GM23248 (cell line): ENCODE data around the gene PATE4. TPM values are rescaled to one million over a fixed set of nuclear protein-coding genes. Genes with fewer than 3 reads are reported as not detected.

Experiments used
- DNase-seq: peaks from one replicate; pipeline ENCODE4 v3.0.0-alpha.2; 2015
- H2AFZ ChIP-seq: fragments of 200-600 bp; sonication (generic); 2 replicates; pipeline ENCODE4 v1.6.1; 2016; ENCODE audit warnings: antibody characterized with exemption
- H3F3A ChIP-seq: fragments of 200-600 bp; sonication (generic); 2 replicates; pipeline ENCODE4 v1.6.1; 2016; ENCODE audit warnings: mild to moderate bottlenecking, antibody characterized with exemption, mixed run types; ENCODE audit not compliant: insufficient read depth
- H3K27ac ChIP-seq: fragments of 200-600 bp; sonication (generic); 2 replicates; pipeline ENCODE4 v1.5.1; 2016; ENCODE audit warnings: mild to moderate bottlenecking
- H3K27me3 ChIP-seq: fragments of 200-600 bp; sonication (generic); replicated peaks from 2 replicates; pipeline ENCODE4 v1.6.1; 2016; ENCODE audit warnings: mild to moderate bottlenecking; ENCODE audit not compliant: insufficient read depth
- H3K36me3 ChIP-seq: fragments of 200-600 bp; sonication (generic); 2 replicates; pipeline ENCODE4 v1.6.1; 2016; ENCODE audit warnings: low read depth, mild to moderate bottlenecking
- H3K4me1 ChIP-seq: fragments of 200-600 bp; sonication (generic); 2 replicates; pipeline ENCODE4 v1.6.1; 2016; ENCODE audit warnings: mild to moderate bottlenecking; ENCODE audit not compliant: insufficient read depth
- H3K4me2 ChIP-seq: fragments of 200-600 bp; sonication (generic); one replicate; pipeline ENCODE4 v1.6.1; 2016; ENCODE audit warnings: mild to moderate bottlenecking; ENCODE audit not compliant: unreplicated experiment
- H3K4me3 ChIP-seq: fragments of 200-600 bp; sonication (generic); 2 replicates; pipeline ENCODE4 v1.5.1; 2016; ENCODE audit warnings: mild to moderate bottlenecking
- H3K79me2 ChIP-seq: fragments of 200-600 bp; sonication (generic); 2 replicates; pipeline ENCODE4 v1.6.1; 2016; ENCODE audit warnings: mild to moderate bottlenecking; ENCODE audit not compliant: insufficient read depth
- H3K9ac ChIP-seq: fragments of 200-600 bp; sonication (generic); 2 replicates; pipeline ENCODE4 v1.6.1; 2016; ENCODE audit warnings: mild to moderate bottlenecking
- H3K9me2 ChIP-seq: fragments of 200-600 bp; sonication (generic); 2 replicates; pipeline ENCODE4 v1.6.1; 2016; ENCODE audit warnings: mixed run types, mild to moderate bottlenecking, moderate library complexity; ENCODE audit not compliant: insufficient read depth
- H3K9me3 ChIP-seq: fragments of 200-600 bp; sonication (generic); one replicate; pipeline ENCODE4 v1.6.1; 2017; ENCODE audit warnings: low read depth
- H4K20me1 ChIP-seq: fragments of 200-600 bp; sonication (generic); 2 replicates; pipeline ENCODE4 v1.6.0; 2016; ENCODE audit not compliant: insufficient read depth
- EZH2 ChIP-seq: fragments of 200-600 bp; sonication (generic); IDR thresholded peaks from 2 replicates; pipeline ENCODE4 v1.6.1; 2018; ENCODE audit warnings: antibody characterized with exemption, mild to moderate bottlenecking; ENCODE audit not compliant: insufficient read depth, poor library complexity, severe bottlenecking
- EZH2phosphoT487 ChIP-seq: fragments of 200-600 bp; sonication (generic); IDR thresholded peaks from 2 replicates; pipeline ENCODE4 v1.6.1; 2018; ENCODE audit warnings: antibody characterized with exemption, moderate library complexity, mild to moderate bottlenecking, low read depth; ENCODE audit not compliant: insufficient read depth
- WGBS, 2 experiments: methylation state at CpG; one replicate each; pipeline ENCODE4 v1.1.6; 2015 to 2017; ENCODE audit warnings: low lambda C conversion rate in 2 of 2, low coverage in 1 of 2; ENCODE audit errors: missing lambda C conversion rate in 2 of 2; 5-methylcytosine and 5-hydroxymethylcytosine counted together
- in situ Hi-C: fragments of 300-500 bp; cut with MboI; formaldehyde crosslinking; loops from 2 replicates; pipeline ENCODE4 v1.15.0; 2020
- polyA plus RNA-seq: library from polyadenylated mRNA; unstranded; fragments of >200 nt; fragmentation: Nextera tagmentation; extraction: Ambion mirVana; gene quantifications from 2 replicates; pipeline ENCODE4 v1.2.1, GENCODE V29; 2016
- total RNA-seq: library from RNA; depleted of rRNA; stranded (reverse); fragments of >200 nt; shearing (Covaris generic); gene quantifications from 2 replicates; pipeline ENCODE4 v1.2.3, GENCODE V29; 2014; rRNA removed

PATE4 gene, protein sequence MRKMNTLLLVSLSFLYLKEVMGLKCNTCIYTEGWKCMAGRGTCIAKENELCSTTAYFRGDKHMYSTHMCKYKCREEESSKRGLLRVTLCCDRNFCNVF
- total RNA-seq (not detected in 2 replicates), polyA plus RNA-seq (not detected in 2 replicates)

DNA sequence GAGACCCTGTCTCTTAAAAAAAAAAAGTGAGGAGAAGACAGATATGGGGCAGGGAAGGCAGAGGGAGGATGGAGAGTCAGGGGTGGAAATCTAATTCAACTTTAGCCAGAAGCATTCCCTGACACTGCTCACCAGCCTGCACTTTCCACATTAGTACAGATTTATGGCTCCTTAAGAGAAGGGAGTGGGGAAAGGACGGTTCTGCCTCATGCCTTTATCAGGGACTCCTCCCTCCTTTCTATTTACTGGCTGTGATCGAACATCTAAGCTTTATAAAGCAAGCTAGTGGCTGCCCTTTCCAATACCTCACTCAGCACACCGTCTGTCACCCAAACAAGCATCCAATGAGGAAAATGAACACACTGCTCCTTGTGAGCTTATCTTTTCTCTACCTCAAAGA lies at the start of gene PATE4:
PATE4 (plus strand) TSS at position 301 of the 400 bp plus-strand sequence; CDS start at position 345, 44 bp downstream.
- in situ Hi-C loops, result no loop called here
- WGBS, 2 experiments, result 7% methylated on average over 3 of the region's 3 CpGs
- TF ChIP-seq EZH2phosphoT487, result no peak
- no peak for TF ChIP-seq EZH2
- H3K9ac ChIP-seq, result no peak within 1 kb of the TSS
- no peaks in the 10 kb centered on the region for H3K79me2 ChIP-seq
- H3K4me1 ChIP-seq, result no peaks in the 10 kb centered on the region
- H2AFZ ChIP-seq, result no peak within 1 kb of the TSS
- no peak within 1 kb of the TSS for H3K4me2 ChIP-seq
- H3K36me3 ChIP-seq, result no peaks in the 10 kb centered on the region
- DNase-seq, result no peak
- H3K9me2 ChIP-seq, result no peaks in the 10 kb centered on the region
- H3K27ac ChIP-seq, result no peak within 1 kb of the TSS
- no peaks in the 10 kb centered on the region for H3K27me3 ChIP-seq
- no peaks in the 10 kb centered on the region for H4K20me1 ChIP-seq
- H3K4me3 ChIP-seq, result no peak within 1 kb of the TSS
- H3K9me3 ChIP-seq, result no peaks in the 10 kb centered on the region
- H3F3A ChIP-seq, result no peaks in the 10 kb centered on the region

GRCh38 chr11:125784678-125785077 lies 48.4 kb upstream of the PATE4 start:
- no peak overlapping the region for H3K4me3 ChIP-seq
- H3K36me3 ChIP-seq, result no peaks in the 10 kb centered on the region
- TF ChIP-seq EZH2 (no peak), EZH2phosphoT487 (no peak)
- no peak overlapping the region for H3K4me2 ChIP-seq
- H3K79me2 ChIP-seq, result no peaks in the 10 kb centered on the region
- in situ Hi-C loops, result no loop called here
- H3K27me3 ChIP-seq, result no peaks in the 10 kb centered on the region
- no peaks in the 10 kb centered on the region for H3K9me2 ChIP-seq
- no peaks in the 10 kb centered on the region for H3K4me1 ChIP-seq
- H3K9me3 ChIP-seq, result no peaks in the 10 kb centered on the region
- H4K20me1 ChIP-seq, result no peaks in the 10 kb centered on the region
- no peak overlapping the region for H2AFZ ChIP-seq
- H3K27ac ChIP-seq, result no peak overlapping the region
- no peak for DNase-seq
- no peaks in the 10 kb centered on the region for H3F3A ChIP-seq
- H3K9ac ChIP-seq, result no peak overlapping the region
- WGBS, 2 experiments, result 16 to 21% methylated on average over 2 of the region's 2 CpGs

DNA sequence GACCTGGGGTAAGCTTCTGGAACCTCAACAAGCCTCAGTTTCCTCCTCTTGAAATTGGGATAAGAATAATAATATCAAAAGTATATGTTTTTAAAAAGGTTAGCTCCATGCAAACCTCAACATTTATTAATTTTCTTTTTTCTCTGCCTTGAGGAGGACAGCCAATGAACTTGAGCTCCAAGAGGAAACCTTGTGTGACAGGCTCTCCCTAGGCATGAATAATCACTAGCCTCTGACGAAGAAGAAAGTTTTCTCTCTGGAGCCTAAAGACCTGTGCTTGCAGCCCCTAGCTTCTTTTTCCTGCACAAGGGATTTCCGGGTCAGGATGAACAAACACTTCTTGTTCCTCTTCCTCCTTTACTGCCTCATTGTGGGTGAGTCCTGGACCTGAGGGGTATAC lies 45.3 kb upstream of the PATE4 start, which contains the start of gene PATE3:
PATE3 (plus strand) TSS at position 301 of the 400 bp plus-strand sequence; CDS start at position 326, 25 bp downstream.
- Histone ChIP-seq H3F3A (no peaks in the 10 kb centered on the region), H3K27me3 (no peaks in the 10 kb centered on the region), H3K4me3 (no peak within 1 kb of the TSS), H3K9ac (no peak within 1 kb of the TSS), H2AFZ (no peak within 1 kb of the TSS), H3K36me3 (no peaks in the 10 kb centered on the region), H4K20me1 (no peaks in the 10 kb centered on the region), H3K4me1 (no peaks in the 10 kb centered on the region), H3K9me3 (no peaks in the 10 kb centered on the region), H3K4me2 (no peak within 1 kb of the TSS), H3K79me2 (no peaks in the 10 kb centered on the region), H3K9me2 (no peaks in the 10 kb centered on the region), H3K27ac (no peak within 1 kb of the TSS)
- WGBS, 2 experiments, result 34 to 43% methylated on average over 2 of the region's 2 CpGs
- DNase-seq, result no peak
- TF ChIP-seq EZH2, result no peak
- in situ Hi-C loops, result no loop called here

- Histone ChIP-seq H4K20me1 (no peaks in the 10 kb centered on the region), H3K4me2 (no peak overlapping the region), H3K27me3 (no peaks in the 10 kb centered on the region), H3K4me3 (no peak overlapping the region), H2AFZ (no peak overlapping the region), H3K9ac (no peak overlapping the region), H3K4me1 (no peaks in the 10 kb centered on the region), H3K79me2 (no peaks in the 10 kb centered on the region), H3K27ac (no peak overlapping the region), H3K9me3 (peaks cover 6% of the 10 kb centered on the region), H3K36me3 (no peaks in the 10 kb centered on the region), H3K9me2 (no peaks in the 10 kb centered on the region), H3F3A (no peaks in the 10 kb centered on the region)
- in situ Hi-C loops, result no loop called here
- TF ChIP-seq EZH2phosphoT487, result no peak
- DNase-seq, result no peak
- WGBS, 2 experiments, result 65 to 77% methylated on average over 4 of the region's 4 CpGs
Observed at GRCh38 chr11:125790825-125791224, 42.3 kb upstream of the PATE4 start.

DNA sequence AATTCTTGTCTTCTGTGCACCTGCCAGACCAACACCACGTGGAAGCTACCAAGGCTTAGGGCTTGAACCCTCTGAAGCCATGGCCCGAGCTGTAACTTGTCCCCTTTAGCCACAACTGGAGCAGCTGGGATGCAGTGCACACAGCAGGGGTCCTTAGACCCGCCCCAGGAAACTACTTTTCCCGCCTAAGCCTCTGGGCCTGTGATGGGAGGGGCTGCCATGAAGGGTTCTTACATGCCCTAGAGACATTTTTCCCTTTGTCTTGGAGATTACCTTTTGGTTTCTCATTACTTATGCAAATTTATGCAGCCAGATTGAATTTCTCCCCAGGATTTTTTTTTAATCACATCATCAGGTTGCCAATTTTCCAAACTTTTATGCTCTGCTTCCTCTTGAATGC lies 35.5 kb upstream of the PATE4 start:
- H3K9me3 ChIP-seq, result peaks cover 14% of the 10 kb centered on the region
- 0 to 1% methylated on average over 4 of the region's 4 CpGs for WGBS, 2 experiments
- in situ Hi-C loops, result no loop called here

More for the DNA sequence above, 35.5 kb upstream of the PATE4 start:
- Histone ChIP-seq H3F3A (no peaks in the 10 kb centered on the region), H3K27me3 (no peaks in the 10 kb centered on the region), H3K4me3 (no peak overlapping the region), H3K4me1 (no peaks in the 10 kb centered on the region), H3K4me2 (no peak overlapping the region), H2AFZ (no peak overlapping the region), H3K9me2 (no peaks in the 10 kb centered on the region), H3K36me3 (no peaks in the 10 kb centered on the region), H4K20me1 (no peaks in the 10 kb centered on the region), H3K27ac (no peak overlapping the region), H3K79me2 (no peaks in the 10 kb centered on the region), H3K9ac (no peak overlapping the region)
- no peak for DNase-seq
- TF ChIP-seq EZH2 (no peak), EZH2phosphoT487 (no peak)
